Astrocyte (in vitro differentiated cells and primary cell): ENCODE results near the gene R3HDML. TPM values are rescaled to one million over a fixed set of nuclear protein-coding genes. Genes with fewer than 3 reads are reported as not detected.

Source experiments
- DNase-seq: peaks from one replicate; pipeline ENCODE4 v3.0.0-alpha.2; 2010; ENCODE audit warnings: low read depth
- FAIRE-seq: peaks from 2 replicates; lab custom pipeline; 2011; peaks lifted over from hg19 to GRCh38; lab: Jason Lieb, UNC
- H2AFZ ChIP-seq: 2 replicates; pipeline ENCODE4 v1.6.0; 2012; ENCODE audit warnings: low read depth, low read length, inconsistent platforms
- H3K27ac ChIP-seq: 2 replicates; pipeline ENCODE4 v1.5.1; 2011; ENCODE audit warnings: low read depth, low read length, inconsistent platforms
- H3K27me3 ChIP-seq: 2 replicates; pipeline ENCODE4 v1.6.0; 2011; ENCODE audit warnings: low read length, inconsistent platforms; ENCODE audit not compliant: insufficient read depth
- H3K36me3 ChIP-seq: 2 replicates; pipeline ENCODE4 v1.5.1; 2011; ENCODE audit warnings: low read length, inconsistent platforms; ENCODE audit not compliant: insufficient read depth
- H3K4me1 ChIP-seq: 2 replicates; pipeline ENCODE4 v1.5.1; 2011; ENCODE audit warnings: low read length, inconsistent platforms; ENCODE audit not compliant: insufficient read depth
- H3K4me2 ChIP-seq: 2 replicates; pipeline ENCODE4 v1.6.0; 2012; ENCODE audit warnings: low read length, inconsistent platforms
- H3K4me3 ChIP-seq: 2 replicates; pipeline ENCODE4 v1.5.1; 2011; ENCODE audit warnings: low read depth, mild to moderate bottlenecking, low read length, inconsistent platforms; ENCODE audit not compliant: insufficient read depth
- H3K79me2 ChIP-seq: 2 replicates; pipeline ENCODE4 v1.6.0; 2012; ENCODE audit warnings: mild to moderate bottlenecking, low read length, inconsistent platforms; ENCODE audit not compliant: insufficient read depth
- H3K9ac ChIP-seq: 2 replicates; pipeline ENCODE4 v1.6.0; 2012; ENCODE audit warnings: mild to moderate bottlenecking, low read length, inconsistent platforms
- H3K9me3 ChIP-seq: 2 replicates; pipeline ENCODE4 v1.5.1; 2012; ENCODE audit warnings: low read depth, mild to moderate bottlenecking, low read length, inconsistent platforms; ENCODE audit not compliant: insufficient read depth
- H4K20me1 ChIP-seq: 2 replicates; pipeline ENCODE4 v1.6.0; 2012; ENCODE audit warnings: low read length, inconsistent platforms; ENCODE audit not compliant: insufficient read depth
- H3K27ac Mint-ChIP-seq: one replicate; pipeline ENCODE4 v1.8.0; 2021; ENCODE audit warnings: mild to moderate bottlenecking, mixed read lengths; ENCODE audit not compliant: unreplicated experiment
- H3K27me3 Mint-ChIP-seq: one replicate; pipeline ENCODE4 v1.8.0; 2021; ENCODE audit warnings: low read depth, mixed read lengths; ENCODE audit not compliant: unreplicated experiment
- H3K36me3 Mint-ChIP-seq: one replicate; pipeline ENCODE4 v1.8.0; 2021; ENCODE audit warnings: low read depth, mixed read lengths; ENCODE audit not compliant: unreplicated experiment
- H3K4me1 Mint-ChIP-seq: one replicate; pipeline ENCODE4 v1.8.0; 2021; ENCODE audit warnings: low read depth, mixed read lengths; ENCODE audit not compliant: unreplicated experiment
- H3K4me3 Mint-ChIP-seq: one replicate; pipeline ENCODE4 v1.8.0; 2021; ENCODE audit warnings: mild to moderate bottlenecking, moderate library complexity, mixed read lengths; ENCODE audit not compliant: unreplicated experiment
- H3K9me3 Mint-ChIP-seq: one replicate; pipeline ENCODE4 v1.8.0; 2021; ENCODE audit warnings: mild to moderate bottlenecking, mixed read lengths; ENCODE audit not compliant: unreplicated experiment
- CTCF ChIP-seq: IDR thresholded peaks from 2 replicates; pipeline ENCODE4 v1.5.1; 2011; ENCODE audit warnings: low read depth, mild to moderate bottlenecking, inconsistent platforms, low read length, moderate library complexity; ENCODE audit not compliant: insufficient read depth
- EZH2 ChIP-seq: IDR thresholded peaks from 2 replicates; pipeline ENCODE4 v1.6.1; 2012; ENCODE audit warnings: mild to moderate bottlenecking, low read length, inconsistent platforms; ENCODE audit not compliant: insufficient read depth
- total RNA-seq: library from RNA; stranded (reverse); gene quantifications from 2 replicates; pipeline ENCODE4 v1.2.1, GENCODE V29; 2021

The R3HDML gene
- total RNA-seq, 1 donor from 2014 or later = 0.25 TPM

- no peak overlapping the region for H3K27ac Mint-ChIP-seq
- DNase-seq (no peak), FAIRE-seq (no peak)
- H3K4me1 ChIP-seq = no peaks in the 10 kb centered on the region
- H3K4me3 ChIP-seq = no peak overlapping the region
- peaks cover 2% of the 10 kb centered on the region for H3K4me1 Mint-ChIP-seq
- H3K79me2 ChIP-seq = no peaks in the 10 kb centered on the region
- H3K36me3 ChIP-seq = no peaks in the 10 kb centered on the region
- H3K36me3 Mint-ChIP-seq = no peaks in the 10 kb centered on the region
- no peaks in the 10 kb centered on the region for H3K9me3 ChIP-seq
- no peak for TF ChIP-seq EZH2
- TF ChIP-seq CTCF = no peak
- H4K20me1 ChIP-seq = no peaks in the 10 kb centered on the region
- H3K27me3 ChIP-seq = peaks cover 4% of the 10 kb centered on the region
- H3K9ac ChIP-seq = no peak overlapping the region
- peaks cover 4% of the 10 kb centered on the region for H3K27me3 Mint-ChIP-seq
- no peaks in the 10 kb centered on the region for H3K9me3 Mint-ChIP-seq
- no peak overlapping the region for H3K4me2 ChIP-seq
- no peak overlapping the region for H2AFZ ChIP-seq
- H3K4me3 Mint-ChIP-seq = no peak overlapping the region
- H3K27ac ChIP-seq = no peak overlapping the region
These were observed 30.9 kb downstream of the R3HDML start for GRCh38 chr20:44367746-44368145.

GRCh38 chr20:44370639-44371218, 33.9 kb downstream of the R3HDML start:
- H3K4me1 Mint-ChIP-seq = peaks cover 2% of the 10 kb centered on the region
- H3K9ac ChIP-seq = no peak overlapping the region

More at GRCh38 chr20:44370639-44371218, 33.9 kb downstream of the R3HDML start:
- Histone ChIP-seq H4K20me1 (no peaks in the 10 kb centered on the region), H3K27ac (no peak overlapping the region), H2AFZ (peak overlapping the region; percentile 56), H3K36me3 (no peaks in the 10 kb centered on the region), H3K27me3 (peaks cover 4% of the 10 kb centered on the region), H3K4me1 (no peaks in the 10 kb centered on the region), H3K4me2 (no peak overlapping the region), H3K9me3 (no peaks in the 10 kb centered on the region), H3K4me3 (no peak overlapping the region), H3K79me2 (no peaks in the 10 kb centered on the region)
- FAIRE-seq (no peak), DNase-seq (no peak)
- Mint-ChIP-seq H3K36me3 (no peaks in the 10 kb centered on the region), H3K27ac (no peak overlapping the region), H3K9me3 (no peaks in the 10 kb centered on the region), H3K27me3 (peaks cover 8% of the 10 kb centered on the region), H3K4me3 (no peak overlapping the region)
- no peak for TF ChIP-seq CTCF
- TF ChIP-seq EZH2 = no peak
